Measurements from ENCODE around the gene PEAK1. TPM values are rescaled to one million over a fixed set of nuclear protein-coding genes. Genes with fewer than 3 reads are reported as not detected.

The PEAK1 gene
- total RNA-seq, 2 experiments from 2014 or later: 34.0 to 38.1 TPM

DNA sequence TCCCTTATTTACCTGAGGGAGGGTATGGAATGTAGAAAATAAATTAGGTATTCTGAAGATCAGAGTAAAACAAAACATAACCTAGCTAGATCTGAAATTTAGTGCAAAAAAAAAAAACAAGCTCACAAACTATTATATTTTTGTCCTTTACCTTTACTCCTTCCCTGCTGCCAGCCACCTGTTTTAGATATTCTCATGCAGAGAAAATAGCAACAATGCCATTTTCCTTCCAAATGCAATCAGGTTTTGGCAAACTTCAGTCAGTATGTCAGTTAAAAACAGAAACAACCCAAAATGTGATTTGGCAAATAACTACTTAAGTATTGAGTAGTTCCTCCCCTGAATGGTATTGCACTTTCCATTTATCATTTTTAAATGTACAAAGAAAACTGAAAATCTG is 35.8 kb downstream of the PEAK1 start:
- DNase-seq (no peak), ATAC-seq (ENCODE audit: low read depth) (no peak)
- Mint-ChIP-seq H3K4me1 (peaks cover 13% of the 10 kb centered on the region), H3K9me3 (no peaks in the 10 kb centered on the region), H3K27me3 (no peaks in the 10 kb centered on the region), H3K4me3 (no peak overlapping the region), H3K27ac (no peak overlapping the region), H3K36me3 (peaks cover 6% of the 10 kb centered on the region)
- POLR2A ChIA-PET: no interaction called here

DNA sequence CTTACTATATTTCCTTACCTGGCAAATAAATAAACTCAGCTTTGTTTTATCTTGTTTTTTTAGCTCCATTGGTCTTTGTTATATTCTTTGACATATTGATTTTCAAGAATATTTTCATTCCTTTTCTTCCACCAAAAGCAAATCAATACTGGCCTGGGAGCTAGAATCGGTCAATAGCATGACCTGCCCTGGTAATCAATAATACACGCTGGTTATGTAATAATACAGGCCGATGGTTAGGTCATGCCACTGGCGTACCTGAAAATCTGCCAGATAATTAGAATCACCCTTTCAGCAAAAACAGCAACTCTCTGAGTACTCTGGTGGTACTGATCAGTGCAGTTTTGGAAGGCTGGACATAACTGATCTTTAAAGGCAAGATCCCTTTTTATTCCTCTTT is 39.9 kb downstream of the PEAK1 start:
- POLR2A ChIA-PET: no interaction called here
- H3K27ac Mint-ChIP-seq: no peak overlapping the region
- DNase-seq: no peak
- H3K4me1 Mint-ChIP-seq: peaks cover 11% of the 10 kb centered on the region
- no peaks in the 10 kb centered on the region for H3K27me3 Mint-ChIP-seq
- no peak for ATAC-seq (ENCODE audit: low read depth)
- H3K4me3 Mint-ChIP-seq: no peak overlapping the region
- no peaks in the 10 kb centered on the region for H3K9me3 Mint-ChIP-seq
- H3K36me3 Mint-ChIP-seq: peaks cover 4% of the 10 kb centered on the region

DNA sequence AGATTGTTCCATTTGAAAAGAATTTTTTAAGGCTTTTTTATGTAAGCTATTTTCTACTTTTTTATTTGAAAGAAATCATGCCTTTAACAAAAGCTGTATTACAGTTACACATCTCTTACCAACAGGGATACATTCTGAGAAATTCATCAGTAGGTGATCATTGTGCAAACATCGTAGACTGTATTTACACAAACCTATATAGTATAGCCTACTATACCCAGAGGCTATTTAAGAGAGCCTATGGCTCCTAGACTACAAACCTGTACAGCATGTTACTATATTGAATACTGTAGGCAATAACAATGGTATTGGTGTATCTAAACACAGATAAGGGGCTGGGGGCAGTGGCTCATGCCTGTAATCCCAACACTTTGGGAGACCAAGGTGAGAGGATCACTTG is 43.1 kb downstream of the PEAK1 start:
- ATAC-seq (ENCODE audit: low read depth): no peak
- H3K4me3 Mint-ChIP-seq: no peak overlapping the region
- peaks cover 4% of the 10 kb centered on the region for H3K4me1 Mint-ChIP-seq
- no peak for DNase-seq
- no peaks in the 10 kb centered on the region for H3K9me3 Mint-ChIP-seq
- peaks cover 2% of the 10 kb centered on the region for H3K36me3 Mint-ChIP-seq
- H3K27ac Mint-ChIP-seq: no peak overlapping the region
- no peaks in the 10 kb centered on the region for H3K27me3 Mint-ChIP-seq
- POLR2A ChIA-PET: no interaction called here

DNA sequence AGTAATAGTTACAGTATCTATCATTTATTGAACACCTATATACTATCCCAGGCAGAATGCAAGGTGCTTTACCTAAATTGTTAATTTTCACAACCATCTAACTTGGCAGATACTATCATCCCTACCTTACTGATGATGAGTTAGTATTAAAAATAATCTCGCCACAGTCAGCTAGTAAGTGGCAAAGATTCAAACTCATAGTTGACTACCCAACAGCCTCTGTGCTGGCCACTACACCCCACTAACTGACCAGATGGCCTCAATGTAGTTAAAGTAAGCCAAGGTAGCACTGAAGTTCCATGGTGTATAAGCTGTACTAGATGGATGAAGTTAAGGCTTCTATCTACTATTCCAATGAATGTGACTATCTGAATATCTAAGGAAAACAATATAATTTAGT is 44.8 kb downstream of the PEAK1 start:
- POLR2A ChIA-PET: no interaction called here
- Mint-ChIP-seq H3K4me3 (no peak overlapping the region), H3K27ac (no peak overlapping the region)

DNA sequence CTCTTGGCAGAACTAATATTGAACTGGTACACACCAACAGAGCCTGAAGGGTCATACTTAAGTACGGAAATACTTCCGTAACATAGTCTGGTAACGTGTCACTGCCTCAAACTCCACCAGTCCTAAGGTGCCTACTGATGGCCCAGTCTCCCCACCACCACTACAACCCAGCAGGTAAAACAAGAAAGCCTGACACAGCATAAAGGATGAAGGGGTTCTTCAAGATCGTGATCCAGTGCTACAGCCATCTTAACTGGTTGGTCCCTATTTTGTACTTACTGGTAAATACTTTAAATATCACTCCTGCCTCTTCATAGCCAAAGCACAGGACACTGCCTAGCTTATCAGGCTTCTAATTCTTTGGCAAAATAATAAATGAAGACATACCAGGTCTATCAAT is 46.5 kb downstream of the PEAK1 start:
- no peaks in the 10 kb centered on the region for H3K9me3 Mint-ChIP-seq
- DNase-seq (no peak), ATAC-seq (ENCODE audit: low read depth) (no peak)
- H3K27ac Mint-ChIP-seq: no peak overlapping the region
- H3K4me3 Mint-ChIP-seq: no peak overlapping the region
- POLR2A ChIA-PET: no interaction called here
- H3K4me1 Mint-ChIP-seq: peaks cover 4% of the 10 kb centered on the region
- H3K27me3 Mint-ChIP-seq: no peaks in the 10 kb centered on the region
- H3K36me3 Mint-ChIP-seq: no peaks in the 10 kb centered on the region

More for the DNA sequence above, 44.8 kb downstream of the PEAK1 start:
- DNase-seq (no peak), ATAC-seq (ENCODE audit: low read depth) (no peak)
- Mint-ChIP-seq H3K27me3 (no peaks in the 10 kb centered on the region), H3K9me3 (no peaks in the 10 kb centered on the region), H3K36me3 (no peaks in the 10 kb centered on the region), H3K4me1 (peaks cover 4% of the 10 kb centered on the region)

DNA sequence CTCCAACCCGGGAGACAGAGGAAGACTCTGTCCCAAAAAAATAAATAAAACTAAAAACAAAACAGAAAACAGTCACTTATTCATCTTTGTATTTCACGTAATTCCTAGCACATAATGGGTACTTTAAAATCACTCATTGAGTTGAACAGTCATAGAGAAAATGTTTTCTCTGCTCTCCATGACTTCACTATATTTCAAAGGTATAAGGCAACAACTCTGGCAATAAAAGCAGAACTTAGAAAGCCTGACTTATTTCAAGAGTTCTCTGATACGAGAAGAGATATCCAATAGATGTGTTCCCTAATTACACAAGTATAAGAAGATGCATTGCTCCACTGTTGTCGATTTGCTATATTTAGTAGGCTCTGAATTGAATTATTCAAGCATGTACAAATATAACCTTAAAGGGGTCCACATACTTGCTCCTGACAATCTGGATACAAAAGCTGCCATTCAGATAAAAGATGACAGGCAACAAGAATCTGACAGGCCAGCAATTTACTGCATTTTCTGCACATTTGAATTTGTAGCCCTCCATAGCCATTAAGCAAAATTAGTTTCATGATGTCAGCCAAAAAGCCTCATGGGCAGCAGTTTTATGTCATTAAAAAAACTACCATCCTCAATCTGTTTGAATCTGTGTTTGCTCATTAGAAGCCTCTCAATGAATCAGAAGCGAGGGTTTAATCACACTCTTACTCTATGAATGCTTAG is 47.9 kb downstream of the PEAK1 start:
- H3K9me3 Mint-ChIP-seq: no peaks in the 10 kb centered on the region
- H3K27ac Mint-ChIP-seq: no peak overlapping the region
- DNase-seq (no peak), ATAC-seq (ENCODE audit: low read depth) (no peak)
- no peaks in the 10 kb centered on the region for H3K27me3 Mint-ChIP-seq
- POLR2A ChIA-PET: no interaction called here
- H3K36me3 Mint-ChIP-seq: no peaks in the 10 kb centered on the region
- peaks cover 4% of the 10 kb centered on the region for H3K4me1 Mint-ChIP-seq
- H3K4me3 Mint-ChIP-seq: no peak overlapping the region

DNA sequence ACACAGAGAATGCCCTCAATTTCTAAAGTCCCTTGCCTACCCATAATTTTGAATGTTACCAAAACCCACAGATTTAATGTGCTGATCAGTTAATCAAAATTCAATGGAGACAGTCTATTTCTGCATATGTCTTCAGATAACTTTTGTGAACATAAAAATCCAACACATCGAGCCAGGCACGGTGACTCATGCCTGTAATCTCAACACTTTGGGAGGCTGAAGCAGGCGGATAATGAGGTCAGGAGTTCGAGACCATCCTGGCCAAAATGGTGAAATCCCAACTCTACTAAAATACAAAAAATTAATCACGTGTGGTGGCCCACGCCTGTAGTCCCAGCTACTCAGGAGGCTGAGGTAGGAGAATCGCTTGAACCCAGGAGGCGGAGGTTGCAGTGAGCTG is 49.3 kb downstream of the PEAK1 start:
- peaks cover 3% of the 10 kb centered on the region for H3K9me3 Mint-ChIP-seq
- peaks cover 2% of the 10 kb centered on the region for H3K4me1 Mint-ChIP-seq
- ATAC-seq (ENCODE audit: low read depth): no peak
- H3K27me3 Mint-ChIP-seq: no peaks in the 10 kb centered on the region
- POLR2A ChIA-PET: no interaction called here
- peaks cover 3% of the 10 kb centered on the region for H3K36me3 Mint-ChIP-seq
- no peak overlapping the region for H3K4me3 Mint-ChIP-seq
- DNase-seq: no peak
- H3K27ac Mint-ChIP-seq: no peak overlapping the region

DNA sequence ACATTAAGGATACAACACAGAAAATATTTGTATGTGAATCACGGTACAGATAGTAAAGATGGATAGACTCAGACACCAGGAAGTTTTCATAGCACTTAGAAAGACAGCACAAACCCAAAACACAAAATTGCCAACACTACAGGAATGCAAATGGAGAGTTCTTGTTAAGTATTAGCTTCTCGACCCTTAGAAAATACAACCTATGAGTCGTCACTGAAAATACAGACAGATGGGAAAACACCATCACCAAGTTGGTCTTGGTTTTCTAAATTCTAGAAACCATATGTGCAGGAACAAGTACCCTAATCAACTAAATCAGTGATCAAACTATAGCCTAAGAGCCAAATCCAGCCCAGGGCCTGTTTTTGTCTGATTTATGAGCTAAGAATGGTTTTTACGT is 50.7 kb downstream of the PEAK1 start:
- Mint-ChIP-seq H3K27me3 (no peaks in the 10 kb centered on the region), H3K9me3 (peaks cover 3% of the 10 kb centered on the region), H3K4me1 (peaks cover 2% of the 10 kb centered on the region), H3K4me3 (no peak overlapping the region), H3K27ac (no peak overlapping the region), H3K36me3 (peaks cover 3% of the 10 kb centered on the region)
- no peak for DNase-seq
- ATAC-seq (ENCODE audit: low read depth): no peak
- POLR2A ChIA-PET: no interaction called here

DNA sequence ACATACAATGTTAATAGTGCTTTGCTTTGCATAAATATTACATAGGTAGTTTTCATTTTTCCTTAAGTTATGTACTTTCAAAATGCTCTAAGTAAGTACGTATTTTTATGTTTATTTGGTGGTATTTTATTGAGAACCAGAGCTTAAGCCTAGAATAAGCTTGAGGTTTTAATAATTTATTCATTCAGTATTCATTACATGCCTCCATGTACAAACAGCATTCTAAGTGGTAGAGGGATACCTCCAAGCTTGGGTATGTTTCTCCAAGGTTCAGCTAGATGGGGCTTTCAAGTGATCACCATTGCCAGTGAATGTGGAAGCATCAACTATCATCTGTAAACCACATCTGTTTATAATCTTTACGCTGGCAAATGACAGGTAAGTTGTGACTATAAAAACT is 52.3 kb downstream of the PEAK1 start:
- H3K4me1 Mint-ChIP-seq: peaks cover 2% of the 10 kb centered on the region
- H3K36me3 Mint-ChIP-seq: peaks cover 12% of the 10 kb centered on the region
- peaks cover 3% of the 10 kb centered on the region for H3K9me3 Mint-ChIP-seq
- DNase-seq (no peak), ATAC-seq (ENCODE audit: low read depth) (no peak)
- POLR2A ChIA-PET: no interaction called here
- H3K27me3 Mint-ChIP-seq: no peaks in the 10 kb centered on the region
- H3K4me3 Mint-ChIP-seq: no peak overlapping the region
- H3K27ac Mint-ChIP-seq: no peak overlapping the region

DNA sequence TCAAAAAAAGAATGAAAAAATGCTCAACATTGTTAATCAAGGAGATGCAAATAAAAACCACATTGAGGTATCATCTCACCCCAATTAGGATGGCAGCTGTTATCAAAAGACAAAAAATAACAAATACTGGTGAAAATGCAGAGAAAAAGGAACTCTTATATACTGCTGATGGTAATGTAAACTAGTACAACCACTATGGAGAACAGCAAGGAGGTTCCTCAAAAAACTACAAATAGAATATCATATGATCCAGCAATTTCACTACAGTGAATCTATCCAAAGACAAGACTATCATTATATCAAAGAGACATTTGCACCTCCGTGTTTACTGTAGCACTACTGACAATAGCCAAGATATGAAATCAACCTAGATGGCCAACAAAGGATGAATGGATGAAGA is 58.4 kb downstream of the PEAK1 start:
- Mint-ChIP-seq H3K36me3 (peaks cover 16% of the 10 kb centered on the region), H3K9me3 (peaks cover 3% of the 10 kb centered on the region), H3K4me1 (peaks cover 2% of the 10 kb centered on the region), H3K27me3 (no peaks in the 10 kb centered on the region), H3K4me3 (no peak overlapping the region), H3K27ac (no peak overlapping the region)
- POLR2A ChIA-PET: no interaction called here
- no peak for DNase-seq
- no peak for ATAC-seq (ENCODE audit: low read depth)

DNA sequence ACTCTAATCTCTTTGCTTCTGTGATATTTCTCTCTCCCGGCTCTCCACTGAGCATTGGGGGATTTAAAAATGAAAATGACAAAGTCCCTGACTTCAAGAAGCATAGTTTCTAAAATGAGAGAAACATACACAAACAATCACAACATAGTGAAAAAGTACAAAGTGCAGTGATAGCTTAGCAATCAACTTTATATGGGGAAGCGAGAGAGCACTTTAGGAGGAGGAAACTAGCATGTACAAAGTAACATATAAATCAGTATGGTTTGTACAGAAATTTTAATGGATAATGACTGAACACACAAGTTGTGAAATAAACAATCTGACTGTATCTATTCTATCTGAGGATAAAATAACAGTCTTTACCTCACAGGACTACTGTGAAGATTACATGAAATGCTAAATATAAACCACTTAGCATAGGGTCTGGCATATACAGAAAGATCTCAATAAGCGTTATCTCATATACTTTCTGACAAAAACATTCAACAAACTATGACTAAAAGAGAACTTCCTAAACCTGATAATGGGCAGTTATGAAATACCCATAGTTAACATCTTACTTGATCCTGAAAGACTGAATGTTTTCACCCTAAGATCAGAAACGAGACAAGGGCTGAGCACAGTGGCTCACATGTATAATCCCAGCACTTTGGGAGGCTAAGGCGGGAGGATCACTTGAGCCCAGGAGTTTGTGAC is 61.2 kb downstream of the PEAK1 start:
- Mint-ChIP-seq H3K27ac (peak overlapping the region; percentile 21), H3K4me1 (peaks cover 2% of the 10 kb centered on the region), H3K27me3 (no peaks in the 10 kb centered on the region), H3K36me3 (peaks cover 10% of the 10 kb centered on the region), H3K4me3 (no peak overlapping the region), H3K9me3 (no peaks in the 10 kb centered on the region)
- POLR2A ChIA-PET: no interaction called here
- DNase-seq (no peak), ATAC-seq (ENCODE audit: low read depth) (no peak)

DNA sequence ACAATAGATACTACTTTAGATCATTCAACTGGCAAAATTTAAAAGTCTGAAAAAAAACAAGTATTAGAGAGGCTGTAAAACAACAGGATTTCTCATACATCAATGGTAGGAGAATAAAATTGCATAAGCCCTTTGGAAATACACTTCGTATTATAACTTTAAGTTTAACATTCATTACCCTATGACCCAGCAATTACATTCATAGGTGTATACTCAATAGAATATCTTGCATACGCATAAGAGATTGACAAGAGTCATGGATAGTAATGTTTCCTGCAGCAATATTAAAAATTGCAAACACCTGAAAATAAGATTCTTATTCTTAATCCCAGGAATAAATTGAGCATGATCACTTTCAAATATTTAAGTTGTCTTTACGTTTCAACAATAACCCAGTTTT is 63.6 kb downstream of the PEAK1 start:
- no peak overlapping the region for H3K4me3 Mint-ChIP-seq
- no peak for DNase-seq
- H3K9me3 Mint-ChIP-seq: no peaks in the 10 kb centered on the region
- H3K36me3 Mint-ChIP-seq: peaks cover 4% of the 10 kb centered on the region
- H3K27ac Mint-ChIP-seq: no peak overlapping the region
- H3K27me3 Mint-ChIP-seq: no peaks in the 10 kb centered on the region
- H3K4me1 Mint-ChIP-seq: peaks cover 2% of the 10 kb centered on the region
- no peak for ATAC-seq (ENCODE audit: low read depth)
- POLR2A ChIA-PET: no interaction called here

DNA sequence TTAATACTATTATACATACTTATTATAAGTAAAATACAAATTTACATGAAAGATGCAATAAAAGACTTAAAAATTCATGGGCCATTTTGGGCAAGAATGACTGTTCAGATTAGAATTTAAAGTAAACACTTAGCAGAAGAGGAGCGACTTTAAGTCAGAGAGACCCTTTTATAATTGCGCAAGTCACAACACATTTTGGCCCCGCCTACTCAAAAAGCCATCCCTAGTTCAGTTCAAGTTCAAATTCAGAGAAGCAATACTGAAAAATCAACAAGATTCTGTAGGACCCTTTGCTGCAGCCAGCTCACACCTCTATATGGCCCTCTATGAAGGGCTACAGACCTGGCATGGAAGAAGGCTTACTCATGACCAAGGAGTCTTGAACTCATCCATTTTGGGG is 64.6 kb downstream of the PEAK1 start:
- H3K36me3 Mint-ChIP-seq: no peaks in the 10 kb centered on the region
- POLR2A ChIA-PET: no interaction called here
- H3K27me3 Mint-ChIP-seq: no peaks in the 10 kb centered on the region
- no peak for ATAC-seq (ENCODE audit: low read depth)
- no peak overlapping the region for H3K27ac Mint-ChIP-seq
- H3K4me1 Mint-ChIP-seq: peaks cover 2% of the 10 kb centered on the region
- no peak overlapping the region for H3K4me3 Mint-ChIP-seq
- DNase-seq: no peak
- H3K9me3 Mint-ChIP-seq: no peaks in the 10 kb centered on the region

DNA sequence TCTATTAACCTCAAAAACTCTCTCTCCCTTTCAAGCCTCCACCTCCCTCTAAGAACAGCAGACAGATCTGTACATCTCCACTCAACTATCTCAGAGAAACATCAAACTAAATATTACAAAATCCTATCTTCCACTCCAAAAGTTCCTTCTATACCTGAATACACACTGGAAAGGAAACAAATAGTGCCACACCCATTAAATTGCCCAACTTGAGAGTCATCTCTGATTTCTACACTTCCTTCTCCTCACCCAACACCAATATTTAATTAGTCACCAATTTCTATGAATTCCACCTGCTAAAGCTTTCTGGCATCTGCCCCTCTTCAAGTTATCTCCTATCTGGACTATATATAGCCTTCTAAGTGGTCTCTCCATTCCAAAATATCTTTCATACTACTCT is 65.8 kb downstream of the PEAK1 start:
- Mint-ChIP-seq H3K27me3 (no peaks in the 10 kb centered on the region), H3K4me1 (peaks cover 2% of the 10 kb centered on the region), H3K4me3 (no peak overlapping the region), H3K36me3 (no peaks in the 10 kb centered on the region), H3K9me3 (no peaks in the 10 kb centered on the region), H3K27ac (peak overlapping the region; percentile 2)
- ATAC-seq (ENCODE audit: low read depth): no peak
- POLR2A ChIA-PET: no interaction called here
- DNase-seq: no peak

Data from activated naive CD8-positive, alpha-beta T cell treated with anti-CD3 and anti-CD28 coated beads, Interleukin-2, amount 10 ng/mL, durations not matched to agents 7 days and 5 days (primary cell).